HG03378 (cell line): Measurements from ENCODE around the gene HNF1B.
"Not testable (repeated sequence)": the region's sequence is repeated elsewhere in the genome, so short reads cannot be mapped to it uniquely, and the experiment has no call there.

Experiments used
- ATAC-seq: cut with Tn5 transposase; IDR thresholded peaks from one replicate; pipeline ENCODE4 v1.9.1; 2021; ENCODE audit warnings: mild to moderate bottlenecking, moderate library complexity; ENCODE audit not compliant: unreplicated experiment

Gene HNF1B

GRCh38 chr17:37708008-37708615, 36.7 kb downstream of the HNF1B start:
- no peak for ATAC-seq

- no peak for ATAC-seq
Measured at GRCh38 chr17:37706446-37706845, 38.4 kb downstream of the HNF1B start.

GRCh38 chr17:37702598-37702997, 42.3 kb downstream of the HNF1B start:
- ATAC-seq, result no peak

- no peak for ATAC-seq
Measured at GRCh38 chr17:37701496-37701898, 43.4 kb downstream of the HNF1B start.

- ATAC-seq, result no peak
Measured at GRCh38 chr17:37700881-37701280, 44.0 kb downstream of the HNF1B start.

- no peak for ATAC-seq
Measured at GRCh38 chr17:37699285-37699973, 45.4 kb downstream of the HNF1B start.

GRCh38 chr17:37698911-37699255, 46.0 kb downstream of the HNF1B start:
- no peak for ATAC-seq

- no peak for ATAC-seq
Measured at GRCh38 chr17:37698132-37698910, 46.5 kb downstream of the HNF1B start.

GRCh38 chr17:37697381-37697780, 47.5 kb downstream of the HNF1B start:
- no peak for ATAC-seq

- no peak for ATAC-seq
Measured at GRCh38 chr17:37696366-37696765, 48.5 kb downstream of the HNF1B start.

GRCh38 chr17:37695726-37696125, 49.1 kb downstream of the HNF1B start:
- no peak for ATAC-seq

GRCh38 chr17:37694734-37695133, 50.1 kb downstream of the HNF1B start:
- ATAC-seq, result no peak

GRCh38 chr17:37693328-37693727, 51.5 kb downstream of the HNF1B start:
- no peak for ATAC-seq

GRCh38 chr17:37691807-37692206, 53.1 kb downstream of the HNF1B start:
- ATAC-seq, result no peak

- no peak for ATAC-seq
Measured at GRCh38 chr17:37689317-37689716, 55.5 kb downstream of the HNF1B start.

- ATAC-seq, result no peak
Measured at GRCh38 chr17:37683454-37683984, 61.3 kb downstream of the HNF1B start.

GRCh38 chr17:37682007-37682406, 62.9 kb downstream of the HNF1B start:
- ATAC-seq, result no peak

- not testable (repeated sequence) for ATAC-seq
Measured at GRCh38 chr17:37679995-37680394, 64.9 kb downstream of the HNF1B start.

- no peak for ATAC-seq
Measured at GRCh38 chr17:37678036-37678435, 66.8 kb downstream of the HNF1B start.

- ATAC-seq, result no peak
Measured at GRCh38 chr17:37677021-37677420, 67.8 kb downstream of the HNF1B start.

GRCh38 chr17:37676115-37676925, 68.5 kb downstream of the HNF1B start:
- ATAC-seq, result no peak
